HG03066 (cell line): ENCODE data around the gene ZNF839.
"Not testable (repeated sequence)": the region's sequence is repeated elsewhere in the genome, so short reads cannot be mapped to it uniquely, and the experiment has no call there.

ENCODE experiments used
- ATAC-seq: cut with Tn5 transposase; IDR thresholded peaks from one replicate; pipeline ENCODE4 v1.9.1; 2021; ENCODE audit warnings: low read depth; ENCODE audit not compliant: unreplicated experiment

ZNF839 gene

DNA sequence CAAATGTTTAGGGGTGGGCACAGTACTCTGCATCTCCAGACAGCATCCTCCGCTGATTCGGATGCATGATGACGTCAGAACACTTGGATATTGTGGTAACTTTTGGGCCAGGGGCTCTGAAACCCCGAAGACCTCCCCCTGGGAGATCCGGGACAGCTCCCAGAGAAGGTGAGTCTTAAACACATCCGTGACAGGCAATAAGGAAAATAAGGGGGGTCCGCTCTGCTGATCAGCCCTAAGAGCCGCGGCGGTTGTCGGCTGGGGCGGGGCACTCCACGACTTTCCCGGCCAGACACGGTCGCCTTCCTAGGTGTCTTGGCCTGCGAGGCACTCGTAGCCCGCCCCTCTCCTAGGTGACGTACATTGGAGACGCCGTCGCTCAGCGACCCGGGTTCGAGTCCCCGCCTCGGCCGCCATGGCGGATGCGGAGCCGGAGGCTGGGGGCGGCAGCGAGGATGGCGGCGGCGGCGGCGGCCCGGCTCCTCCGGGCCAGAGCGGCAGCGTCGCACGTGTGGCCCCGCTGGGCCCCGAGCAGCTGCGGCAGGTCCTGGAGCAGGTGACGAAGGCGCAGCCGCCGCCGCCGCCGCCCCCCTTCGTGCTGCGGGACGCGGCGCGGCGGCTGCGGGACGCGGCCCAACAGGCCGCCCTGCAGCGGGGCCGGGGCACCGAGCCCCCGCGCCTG is at the start of gene ZNF839:
TSS of gene ZNF839 (plus strand) at position 396 of the 682 bp plus-strand sequence. CDS start at position 416, 20 bp downstream.
- ATAC-seq: peak; percentile 51

- no peak for ATAC-seq
Observed at GRCh38 chr14:102272392-102272791, 47.2 kb upstream of the ZNF839 start.

- no peak for ATAC-seq
Observed at GRCh38 chr14:102275866-102276265, 43.7 kb upstream of the ZNF839 start.

- ATAC-seq: no peak
Observed at GRCh38 chr14:102277874-102278630, 41.5 kb upstream of the ZNF839 start.

- no peak for ATAC-seq
Observed at GRCh38 chr14:102278631-102278935, 41.0 kb upstream of the ZNF839 start.

DNA sequence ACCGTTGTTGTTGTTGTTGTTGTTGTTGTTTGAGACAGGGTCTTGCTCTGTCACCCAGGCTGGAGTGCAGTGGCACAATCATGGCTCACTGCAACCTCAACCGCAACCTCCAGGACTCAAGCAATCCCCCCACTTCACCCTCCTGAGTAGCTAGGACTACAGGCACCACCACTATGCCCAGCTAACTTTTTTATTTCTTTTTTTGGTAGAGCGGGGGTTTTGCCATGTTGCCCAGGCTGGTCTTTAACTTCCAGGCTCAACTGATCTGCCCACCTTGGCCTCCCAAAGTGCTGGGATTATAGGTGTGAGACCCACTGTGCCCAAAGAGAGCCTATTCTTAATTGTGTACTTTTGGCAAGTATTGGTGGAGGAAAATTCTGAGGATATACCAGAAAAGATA is 40.3 kb upstream of the ZNF839 start:
- no peak for ATAC-seq

DNA sequence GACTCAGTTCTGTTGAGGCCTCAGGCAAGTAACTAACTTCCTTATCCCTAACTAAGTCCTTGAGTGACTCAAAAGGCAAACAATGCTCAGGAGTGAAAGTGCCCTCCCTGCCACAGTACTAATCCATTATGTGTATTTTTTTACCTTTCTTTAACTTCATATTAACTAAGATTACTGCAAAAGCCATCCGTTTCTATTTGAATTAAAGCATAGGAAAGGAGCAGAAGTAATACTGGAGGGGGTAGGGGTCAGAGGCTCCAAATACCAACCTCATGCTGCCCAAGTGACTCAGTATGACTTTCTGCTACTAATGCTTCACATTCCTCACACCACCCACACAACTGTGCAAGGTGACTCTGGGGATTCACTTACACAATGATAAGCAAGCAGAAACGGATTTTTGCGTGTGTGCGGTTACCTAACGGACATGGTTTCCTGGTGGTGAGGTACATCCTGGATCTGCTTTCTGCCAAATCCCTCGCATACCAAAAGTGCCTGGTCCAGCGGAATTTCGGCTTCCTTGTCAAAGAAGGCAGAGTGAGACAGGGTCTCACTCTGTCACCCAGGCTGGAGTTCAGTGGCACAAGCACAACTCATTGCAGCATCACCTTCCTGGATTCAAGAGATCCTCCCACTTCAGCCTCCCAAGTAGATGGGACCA is 39.7 kb upstream of the ZNF839 start:
- ATAC-seq: no peak

- no peak for ATAC-seq
Observed at GRCh38 chr14:102280376-102280962, 39.1 kb upstream of the ZNF839 start.

DNA sequence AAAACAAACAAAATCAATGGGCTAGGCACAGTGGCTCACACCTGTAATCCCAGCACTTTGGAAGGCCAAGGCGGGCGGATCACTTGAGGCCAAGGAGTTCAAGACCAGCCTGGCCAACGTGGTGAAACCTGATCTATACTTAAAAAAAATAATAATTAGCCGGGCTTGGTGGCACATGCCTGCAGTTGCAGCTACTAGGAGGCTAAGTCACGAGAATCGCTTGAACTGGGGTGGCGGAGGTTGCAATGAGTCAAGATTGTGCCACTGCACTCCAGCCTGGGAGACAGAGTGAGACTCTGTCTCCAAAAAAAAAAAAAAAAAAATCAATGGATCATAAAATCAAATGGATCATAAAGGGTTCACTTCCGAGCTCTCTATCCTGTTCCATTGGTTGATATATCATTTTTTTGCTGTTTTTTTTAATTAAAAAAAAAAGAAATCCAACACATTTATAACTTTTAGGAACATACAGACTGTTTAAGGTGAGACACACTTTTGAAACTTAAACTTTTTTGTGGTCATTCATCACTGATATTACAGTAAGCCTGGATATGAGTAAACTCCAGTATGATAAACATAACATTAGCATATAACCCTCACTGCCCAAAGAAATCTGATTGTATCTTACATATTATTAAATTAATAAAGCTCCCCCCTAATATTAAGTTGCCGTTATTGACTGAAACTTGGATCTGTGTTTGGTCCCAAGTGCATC is 36.6 kb upstream of the ZNF839 start:
- no peak for ATAC-seq

- ATAC-seq: no peak
Observed at GRCh38 chr14:102283631-102284129, 35.9 kb upstream of the ZNF839 start.

- no peak for ATAC-seq
Observed at GRCh38 chr14:102285106-102285505, 34.4 kb upstream of the ZNF839 start.

- ATAC-seq: no peak
Observed at GRCh38 chr14:102288139-102288538, 31.4 kb upstream of the ZNF839 start.

DNA sequence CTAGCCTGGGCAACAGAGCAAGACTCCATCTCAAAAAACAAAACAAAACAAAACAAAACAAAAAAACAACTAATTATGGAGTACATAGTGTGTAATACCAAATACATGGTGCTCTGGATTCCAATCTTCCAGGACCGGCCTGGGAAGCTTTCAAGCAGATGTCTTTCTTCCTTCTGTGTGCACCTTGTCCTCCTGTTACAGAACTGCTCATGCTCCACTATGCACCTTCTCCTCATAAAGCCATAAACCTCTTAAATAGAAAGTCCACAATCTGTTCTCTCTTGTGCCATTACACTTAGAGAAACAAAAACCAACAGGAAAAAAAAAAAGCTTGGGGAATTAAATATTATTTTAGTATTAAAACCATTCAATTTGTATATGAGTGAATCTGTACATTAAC is 27.1 kb upstream of the ZNF839 start:
- no peak for ATAC-seq

GRCh38 chr14:102293781-102294180 is 25.8 kb upstream of the ZNF839 start:
- no peak for ATAC-seq

GRCh38 chr14:102295270-102295669 is 24.3 kb upstream of the ZNF839 start:
- ATAC-seq: no peak

- no peak for ATAC-seq
Observed at GRCh38 chr14:102297436-102298170, 21.9 kb upstream of the ZNF839 start.

DNA sequence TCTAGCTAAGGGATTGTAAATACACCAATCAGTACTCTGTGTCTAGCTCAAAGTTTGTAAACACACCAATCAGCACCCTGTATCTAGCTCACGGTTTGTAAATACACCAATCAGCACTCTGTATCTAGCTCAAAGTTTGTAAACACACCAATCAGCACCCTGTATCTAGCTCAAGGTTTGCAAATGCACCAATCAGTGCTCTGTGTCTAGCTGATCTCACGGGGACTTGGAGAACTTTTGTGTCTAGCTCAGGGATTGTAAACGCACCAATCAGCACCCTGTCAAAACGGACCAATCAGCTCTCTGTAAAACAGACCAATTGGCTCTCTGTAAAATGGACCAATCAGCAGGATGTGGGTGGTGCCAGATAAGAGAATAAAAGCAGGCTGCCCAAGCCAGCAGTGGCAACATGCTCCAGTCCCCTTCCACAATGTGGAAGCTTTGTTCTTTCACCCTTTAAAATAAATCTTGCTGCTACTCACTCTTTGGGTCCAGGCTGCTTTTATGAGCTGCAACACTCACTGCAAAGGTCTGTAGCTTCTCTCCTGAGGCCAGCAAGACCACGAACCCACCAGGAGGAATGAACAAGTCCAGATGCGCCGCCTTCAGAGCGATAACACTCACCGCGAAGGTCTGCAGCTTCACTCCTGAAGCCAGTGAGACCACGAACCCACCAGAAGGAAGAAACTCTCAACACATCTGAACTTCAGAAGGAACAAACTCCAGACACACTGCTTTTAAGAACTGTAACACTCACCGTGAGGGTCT is 21.1 kb upstream of the ZNF839 start:
- not testable (repeated sequence) for ATAC-seq

DNA sequence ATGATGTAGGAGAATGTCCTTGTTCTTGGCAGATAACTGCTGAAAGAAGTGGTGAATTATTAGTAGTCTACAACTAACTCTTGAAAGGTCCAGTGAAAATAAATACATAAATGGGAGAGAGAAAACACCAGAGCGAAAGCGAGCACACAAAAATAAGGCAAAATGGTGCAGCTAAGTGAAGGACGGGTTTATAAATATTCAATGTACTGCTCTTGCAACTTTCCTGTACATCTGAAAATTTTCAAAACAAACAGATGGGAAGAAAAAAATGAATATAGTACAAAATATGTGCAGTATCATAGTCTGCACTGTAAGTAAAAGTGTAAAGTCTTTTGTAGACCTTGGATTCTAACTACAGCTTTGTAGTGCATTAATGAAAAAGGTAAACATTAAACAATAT is 15.9 kb upstream of the ZNF839 start:
- no peak for ATAC-seq
